Fibroblast of mammary gland (primary cell): ENCODE measurements around the gene HAAO.
A peak's percentile ranks its signal among the peaks of the same experiment; 100 is the strongest.

Source experiments
- DNase-seq: peaks from one replicate; pipeline ENCODE4 v3.0.0-alpha.2; 2010; ENCODE audit warnings: low read depth
- H3K4me3 ChIP-seq: 2 replicates; pipeline ENCODE4 v1.5.1; 2011; ENCODE audit warnings: low read depth, mild to moderate bottlenecking, low read length, moderate library complexity; ENCODE audit not compliant: control insufficient read depth
- CTCF ChIP-seq: conservative IDR thresholded peaks from 2 replicates; pipeline ENCODE4 v1.5.1; 2011; ENCODE audit warnings: low read depth, low read length, inconsistent platforms; ENCODE audit not compliant: control insufficient read depth, insufficient read depth

The HAAO gene

GRCh38 chr2:42813763-42814162 is 21.4 kb upstream of the HAAO start:
- TF ChIP-seq CTCF, result no peak
- DNase-seq, result no peak
- H3K4me3 ChIP-seq, result no peak overlapping the region

- no peak overlapping the region for H3K4me3 ChIP-seq
- peak; percentile 40 for DNase-seq
- peak; percentile 64 for TF ChIP-seq CTCF
Observed at GRCh38 chr2:42812899-42813479, 20.6 kb upstream of the HAAO start.

GRCh38 chr2:42810971-42811811 is 18.8 kb upstream of the HAAO start:
- no peak for TF ChIP-seq CTCF
- H3K4me3 ChIP-seq, result peak overlapping the region; percentile 55
- peak; percentile 54 for DNase-seq

GRCh38 chr2:42810121-42810970 is 18.0 kb upstream of the HAAO start:
- peak overlapping the region; percentile 55 for H3K4me3 ChIP-seq
- DNase-seq, result peak; percentile 96
- TF ChIP-seq CTCF, result no peak

- peak; percentile 15 for TF ChIP-seq CTCF
- DNase-seq, result peak; percentile 79
- peak overlapping the region; percentile 50 for H3K4me3 ChIP-seq
Observed at GRCh38 chr2:42809819-42810120, 17.4 kb upstream of the HAAO start.

GRCh38 chr2:42809131-42809818 is 16.9 kb upstream of the HAAO start:
- H3K4me3 ChIP-seq, result peak overlapping the region; percentile 50
- TF ChIP-seq CTCF, result no peak
- no peak for DNase-seq
